Superior temporal gyrus (tissue), 1 donor: Measurements from ENCODE around the gene PCED1B.
"Not testable (repeated sequence)": the region's sequence is repeated elsewhere in the genome, so short reads cannot be mapped to it uniquely, and the experiment has no call there.

Experiments used
- DNase-seq: peaks from one replicate; pipeline ENCODE4 v3.0.0-alpha.2; 2016; ENCODE audit errors: extremely low spot score

The PCED1B gene

GRCh38 chr12:47164724-47165439 lies 85.5 kb downstream of the PCED1B start:
- DNase-seq: no peak

GRCh38 chr12:47165934-47166333 lies 86.5 kb downstream of the PCED1B start:
- DNase-seq: no peak

- no peak for DNase-seq
These were observed 86.9 kb downstream of the PCED1B start for GRCh38 chr12:47166365-47166764.

GRCh38 chr12:47170281-47170680 lies 90.9 kb downstream of the PCED1B start:
- not testable (repeated sequence) for DNase-seq

- no peak for DNase-seq
These were observed 98.6 kb downstream of the PCED1B start for GRCh38 chr12:47178014-47178413.

GRCh38 chr12:47182164-47182938 lies 102.9 kb downstream of the PCED1B start:
- not testable (repeated sequence) for DNase-seq

- DNase-seq: no peak
These were observed 104.8 kb downstream of the PCED1B start for GRCh38 chr12:47184229-47184628.

GRCh38 chr12:47184813-47185212 lies 105.4 kb downstream of the PCED1B start:
- DNase-seq: no peak

- DNase-seq: no peak
These were observed 106.8 kb downstream of the PCED1B start for GRCh38 chr12:47186246-47186645.

- DNase-seq: no peak
These were observed 109.4 kb downstream of the PCED1B start for GRCh38 chr12:47188576-47189441.

GRCh38 chr12:47189728-47190127 lies 110.3 kb downstream of the PCED1B start:
- no peak for DNase-seq

- DNase-seq: no peak
These were observed 110.9 kb downstream of the PCED1B start for GRCh38 chr12:47190271-47190750.

- DNase-seq: no peak
These were observed 111.5 kb downstream of the PCED1B start for GRCh38 chr12:47190905-47191304.

GRCh38 chr12:47192051-47192450 lies 112.6 kb downstream of the PCED1B start:
- DNase-seq: no peak

GRCh38 chr12:47193066-47193465 lies 113.6 kb downstream of the PCED1B start:
- DNase-seq: no peak

- DNase-seq: no peak
These were observed 115.1 kb downstream of the PCED1B start for GRCh38 chr12:47194501-47194900.

GRCh38 chr12:47200446-47200845 lies 121.0 kb downstream of the PCED1B start:
- no peak for DNase-seq

GRCh38 chr12:47201190-47201589 lies 121.8 kb downstream of the PCED1B start:
- not testable (repeated sequence) for DNase-seq

- DNase-seq: no peak
These were observed 122.8 kb downstream of the PCED1B start for GRCh38 chr12:47202176-47202575.

GRCh38 chr12:47205532-47206449 lies 126.4 kb downstream of the PCED1B start:
- no peak for DNase-seq
